Loucy (cell line): Measurements from ENCODE around the gene SH3RF2.

ENCODE experiments used
- H2AFZ ChIP-seq: fragments of 200-600 bp; sonication (generic); 2 replicates; pipeline ENCODE4 v1.6.0; 2016; ENCODE audit warnings: antibody characterized with exemption, mild to moderate bottlenecking, low read length, moderate library complexity
- H3F3A ChIP-seq: fragments of 200-600 bp; 2 replicates; pipeline ENCODE4 v1.6.0; 2016; ENCODE audit warnings: antibody characterized with exemption, low read depth, mild to moderate bottlenecking
- H3K27me3 ChIP-seq: fragments of 200-600 bp; sonication (generic); 2 replicates; pipeline ENCODE4 v1.6.1; 2014; ENCODE audit warnings: low read length, mild to moderate bottlenecking; ENCODE audit not compliant: insufficient read depth, poor library complexity, severe bottlenecking
- H3K36me3 ChIP-seq: fragments of 200-600 bp; sonication (generic); 2 replicates; pipeline ENCODE4 v1.6.1; 2016; ENCODE audit warnings: low read length; ENCODE audit not compliant: insufficient read depth
- H3K4me1 ChIP-seq: fragments of 200-600 bp; sonication (generic); 2 replicates; pipeline ENCODE4 v1.5.1; 2014; ENCODE audit warnings: low read length, mild to moderate bottlenecking; ENCODE audit not compliant: insufficient read depth, poor library complexity, severe bottlenecking
- H3K4me2 ChIP-seq: fragments of 200-600 bp; sonication (generic); 2 replicates; pipeline ENCODE4 v1.6.0; 2014; ENCODE audit warnings: antibody characterized with exemption, low read length, low read depth, mild to moderate bottlenecking; ENCODE audit not compliant: poor library complexity, severe bottlenecking
- H3K4me3 ChIP-seq: fragments of 200-600 bp; sonication (generic); 2 replicates; pipeline ENCODE4 v1.5.1; 2014; ENCODE audit warnings: low read length, mild to moderate bottlenecking, mixed read lengths; ENCODE audit not compliant: poor library complexity, severe bottlenecking
- H3K79me2 ChIP-seq: fragments of 200-600 bp; sonication (generic); 2 replicates; pipeline ENCODE4 v1.6.1; 2014; ENCODE audit warnings: low read length; ENCODE audit not compliant: insufficient read depth
- H3K9ac ChIP-seq: fragments of 200-600 bp; sonication (generic); 2 replicates; pipeline ENCODE4 v1.6.0; 2014; ENCODE audit warnings: mild to moderate bottlenecking, low read depth, low read length, moderate library complexity; ENCODE audit not compliant: poor library complexity, severe bottlenecking
- H3K9me2 ChIP-seq: fragments of 200-600 bp; sonication (generic); replicated peaks from 2 replicates; pipeline ENCODE4 v1.6.1; 2016; ENCODE audit warnings: low read depth, low read length, mixed read lengths
- H3K9me3 ChIP-seq: fragments of 200-600 bp; sonication (generic); 2 replicates; pipeline ENCODE4 v1.6.1; 2014; ENCODE audit warnings: mild to moderate bottlenecking, antibody characterized with exemption, low read length, low read depth; ENCODE audit not compliant: insufficient read depth
- H4K20me1 ChIP-seq: fragments of 200-600 bp; sonication (generic); 2 replicates; pipeline ENCODE4 v1.6.0; 2014; ENCODE audit warnings: antibody characterized with exemption, low read length, mild to moderate bottlenecking; ENCODE audit not compliant: insufficient read depth, poor library complexity, severe bottlenecking
- EZH2phosphoT487 ChIP-seq: fragments of 200-600 bp; IDR thresholded peaks from 2 replicates; pipeline ENCODE4 v1.6.1; 2018; ENCODE audit warnings: antibody characterized with exemption, mild to moderate bottlenecking, moderate library complexity, borderline replicate concordance
- TF ChIP-seq, protein P1 (sequence below): fragments of 200-600 bp; sonication (generic); conservative IDR thresholded peaks from 2 replicates; pipeline ENCODE4 v1.5.1; 2014; ENCODE audit warnings: mild to moderate bottlenecking, antibody characterized with exemption, low read length

SH3RF2 gene

GRCh38 chr5:145919413-145919812 is 17.0 kb upstream of the SH3RF2 start:
- Histone ChIP-seq H3K9ac (no peak overlapping the region), H4K20me1 (no peaks in the 10 kb centered on the region), H3K4me3 (no peak overlapping the region), H3K36me3 (no peaks in the 10 kb centered on the region), H3K27me3 (no peaks in the 10 kb centered on the region), H2AFZ (no peak overlapping the region), H3K4me2 (no peak overlapping the region), H3K79me2 (no peaks in the 10 kb centered on the region), H3K9me2 (no peaks in the 10 kb centered on the region), H3K9me3 (no peaks in the 10 kb centered on the region), H3F3A (no peaks in the 10 kb centered on the region), H3K4me1 (peaks cover under 1% of the 10 kb centered on the region)
- TF ChIP-seq, protein P1, sequence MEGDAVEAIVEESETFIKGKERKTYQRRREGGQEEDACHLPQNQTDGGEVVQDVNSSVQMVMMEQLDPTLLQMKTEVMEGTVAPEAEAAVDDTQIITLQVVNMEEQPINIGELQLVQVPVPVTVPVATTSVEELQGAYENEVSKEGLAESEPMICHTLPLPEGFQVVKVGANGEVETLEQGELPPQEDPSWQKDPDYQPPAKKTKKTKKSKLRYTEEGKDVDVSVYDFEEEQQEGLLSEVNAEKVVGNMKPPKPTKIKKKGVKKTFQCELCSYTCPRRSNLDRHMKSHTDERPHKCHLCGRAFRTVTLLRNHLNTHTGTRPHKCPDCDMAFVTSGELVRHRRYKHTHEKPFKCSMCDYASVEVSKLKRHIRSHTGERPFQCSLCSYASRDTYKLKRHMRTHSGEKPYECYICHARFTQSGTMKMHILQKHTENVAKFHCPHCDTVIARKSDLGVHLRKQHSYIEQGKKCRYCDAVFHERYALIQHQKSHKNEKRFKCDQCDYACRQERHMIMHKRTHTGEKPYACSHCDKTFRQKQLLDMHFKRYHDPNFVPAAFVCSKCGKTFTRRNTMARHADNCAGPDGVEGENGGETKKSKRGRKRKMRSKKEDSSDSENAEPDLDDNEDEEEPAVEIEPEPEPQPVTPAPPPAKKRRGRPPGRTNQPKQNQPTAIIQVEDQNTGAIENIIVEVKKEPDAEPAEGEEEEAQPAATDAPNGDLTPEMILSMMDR: no peak
- TF ChIP-seq EZH2phosphoT487: no peak

GRCh38 chr5:145920542-145921210 is 15.7 kb upstream of the SH3RF2 start:
- Histone ChIP-seq H3F3A (no peaks in the 10 kb centered on the region), H3K4me3 (no peak overlapping the region), H3K27me3 (no peaks in the 10 kb centered on the region), H3K4me1 (peaks cover 7% of the 10 kb centered on the region), H3K79me2 (no peaks in the 10 kb centered on the region), H3K4me2 (no peak overlapping the region), H3K36me3 (no peaks in the 10 kb centered on the region), H4K20me1 (no peaks in the 10 kb centered on the region), H3K9ac (no peak overlapping the region), H3K9me2 (no peaks in the 10 kb centered on the region), H3K9me3 (no peaks in the 10 kb centered on the region), H2AFZ (no peak overlapping the region)
- no peak for TF ChIP-seq EZH2phosphoT487
- TF ChIP-seq, protein P1: no peak

- H3K4me1 ChIP-seq: peaks cover 7% of the 10 kb centered on the region
- H3K4me3 ChIP-seq: no peak overlapping the region
- no peaks in the 10 kb centered on the region for H3K9me3 ChIP-seq
- no peaks in the 10 kb centered on the region for H3K9me2 ChIP-seq
- TF ChIP-seq, protein P1: no peak
- no peak for TF ChIP-seq EZH2phosphoT487
- H2AFZ ChIP-seq: no peak overlapping the region
- no peak overlapping the region for H3K4me2 ChIP-seq
- no peak overlapping the region for H3K9ac ChIP-seq
- no peaks in the 10 kb centered on the region for H4K20me1 ChIP-seq
- H3K79me2 ChIP-seq: no peaks in the 10 kb centered on the region
- no peaks in the 10 kb centered on the region for H3K36me3 ChIP-seq
- H3F3A ChIP-seq: no peaks in the 10 kb centered on the region
- no peaks in the 10 kb centered on the region for H3K27me3 ChIP-seq
These were observed 15.2 kb upstream of the SH3RF2 start for GRCh38 chr5:145921211-145921610.
